RWPE2 (cell line): ENCODE data around the gene PDF.

Experiments used
- ATAC-seq: fragments of 200-7000 bp; cut with Tn5 transposase; 3 replicates; pipeline ENCODE4 v1.9.1; 2021; ENCODE audit warnings: low read depth
- DNase-seq: peaks from one replicate; pipeline ENCODE4 v3.0.0-alpha.2; 2020; ENCODE audit warnings: low spot score
- H3K27ac ChIP-seq: fragments of 450-650 bp; 2 replicates; pipeline ENCODE4 v1.5.1; 2017; ENCODE audit warnings: mild to moderate bottlenecking; ENCODE audit not compliant: poor library complexity, severe bottlenecking
- H3K27me3 ChIP-seq: fragments of 250-450 bp; sonication (Bioruptor Pico); 2 replicates; pipeline ENCODE4 v1.5.1; 2021; ENCODE audit warnings: mild to moderate bottlenecking, moderate library complexity; ENCODE audit not compliant: insufficient read depth, poor library complexity, severe bottlenecking
- H3K36me3 ChIP-seq: fragments of 250-450 bp; sonication (Bioruptor Pico); 2 replicates; pipeline ENCODE4 v1.5.1; 2020; ENCODE audit warnings: low read depth, mild to moderate bottlenecking, moderate library complexity
- H3K4me1 ChIP-seq: fragments of 250-450 bp; sonication (Bioruptor Pico); 2 replicates; pipeline ENCODE4 v1.5.1; 2021; ENCODE audit warnings: mild to moderate bottlenecking, moderate library complexity; ENCODE audit not compliant: insufficient read depth, poor library complexity, severe bottlenecking
- H3K4me3 ChIP-seq: fragments of 250-450 bp; sonication (Bioruptor Pico); 2 replicates; pipeline ENCODE4 v1.5.1; 2021; ENCODE audit warnings: mild to moderate bottlenecking, moderate library complexity; ENCODE audit not compliant: severe bottlenecking
- H3K9me3 ChIP-seq: fragments of 250-450 bp; sonication (Bioruptor Pico); 2 replicates; pipeline ENCODE4 v1.5.1; 2021; ENCODE audit warnings: mild to moderate bottlenecking, moderate library complexity; ENCODE audit not compliant: severe bottlenecking
- CTCF ChIP-seq: fragments of 450-650 bp; IDR thresholded peaks from one replicate; pipeline ENCODE4 v1.5.1; 2017; ENCODE audit warnings: mild to moderate bottlenecking, moderate library complexity; ENCODE audit not compliant: poor library complexity, severe bottlenecking

PDF gene

DNA sequence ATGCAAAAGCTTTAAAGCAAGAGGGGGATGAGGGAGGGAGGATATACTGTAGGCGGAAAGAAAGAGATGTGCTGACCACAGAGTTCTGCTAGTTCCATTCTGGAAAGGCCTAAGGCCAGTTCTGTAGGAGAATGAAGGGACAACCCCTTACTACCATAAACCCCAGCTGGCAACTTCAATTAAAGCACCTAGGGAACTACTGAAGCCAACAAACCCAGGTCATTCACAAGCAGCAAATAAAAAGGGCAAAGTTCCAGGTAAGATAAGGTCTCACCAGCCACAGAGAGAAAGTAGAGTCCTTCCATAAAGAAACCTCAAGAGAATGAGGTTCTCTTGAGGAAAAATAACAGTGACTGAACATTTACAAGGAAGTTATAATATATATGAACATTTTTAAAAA, 42.6 kb upstream of the PDF start:
- H3K36me3 ChIP-seq = peaks cover 76% of the 10 kb centered on the region
- DNase-seq (no peak), ATAC-seq (no peak)
- H3K4me3 ChIP-seq = no peak overlapping the region
- H3K4me1 ChIP-seq = no peaks in the 10 kb centered on the region
- no peaks in the 10 kb centered on the region for H3K9me3 ChIP-seq
- no peaks in the 10 kb centered on the region for H3K27me3 ChIP-seq
- no peak overlapping the region for H3K27ac ChIP-seq
- no peak for TF ChIP-seq CTCF

DNA sequence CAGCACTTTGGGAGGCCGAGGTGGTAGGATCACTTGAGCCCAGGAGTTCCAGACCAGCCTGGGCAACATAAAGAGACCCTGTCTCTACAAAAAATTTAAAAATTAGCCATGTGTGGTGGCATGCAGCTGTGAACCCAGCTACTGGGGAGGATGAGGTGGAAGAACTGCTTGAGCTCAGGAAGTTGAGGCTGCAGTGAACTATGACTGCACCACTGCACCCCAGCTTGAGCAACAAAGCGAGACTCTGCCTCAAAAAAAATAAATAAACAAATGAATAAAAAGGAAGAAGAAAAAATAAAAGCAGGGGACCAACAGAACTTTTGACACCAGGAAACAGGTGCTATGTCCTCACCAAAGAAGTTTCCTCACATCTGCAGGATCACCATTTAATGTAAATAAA, 41.2 kb upstream of the PDF start:
- Histone ChIP-seq H3K4me3 (no peak overlapping the region), H3K36me3 (peaks cover 84% of the 10 kb centered on the region), H3K27ac (no peak overlapping the region), H3K9me3 (no peaks in the 10 kb centered on the region), H3K27me3 (no peaks in the 10 kb centered on the region), H3K4me1 (no peaks in the 10 kb centered on the region)
- no peak for DNase-seq
- ATAC-seq = no peak
- no peak for TF ChIP-seq CTCF

- Histone ChIP-seq H3K9me3 (no peaks in the 10 kb centered on the region), H3K36me3 (peaks cover 86% of the 10 kb centered on the region), H3K27ac (no peak overlapping the region), H3K4me1 (no peaks in the 10 kb centered on the region), H3K4me3 (no peak overlapping the region), H3K27me3 (no peaks in the 10 kb centered on the region)
- no peak for TF ChIP-seq CTCF
- no peak for ATAC-seq
- DNase-seq = no peak
Measured at GRCh38 chr16:69368866-69369265, 38.5 kb upstream of the PDF start.

- Histone ChIP-seq H3K36me3 (peaks cover 80% of the 10 kb centered on the region), H3K9me3 (no peaks in the 10 kb centered on the region), H3K4me1 (no peaks in the 10 kb centered on the region), H3K27me3 (no peaks in the 10 kb centered on the region), H3K27ac (no peak overlapping the region), H3K4me3 (no peak overlapping the region)
- ATAC-seq (no peak), DNase-seq (peak; percentile 19)
- TF ChIP-seq CTCF = no peak
Measured at GRCh38 chr16:69367980-69368379, 37.6 kb upstream of the PDF start.

DNA sequence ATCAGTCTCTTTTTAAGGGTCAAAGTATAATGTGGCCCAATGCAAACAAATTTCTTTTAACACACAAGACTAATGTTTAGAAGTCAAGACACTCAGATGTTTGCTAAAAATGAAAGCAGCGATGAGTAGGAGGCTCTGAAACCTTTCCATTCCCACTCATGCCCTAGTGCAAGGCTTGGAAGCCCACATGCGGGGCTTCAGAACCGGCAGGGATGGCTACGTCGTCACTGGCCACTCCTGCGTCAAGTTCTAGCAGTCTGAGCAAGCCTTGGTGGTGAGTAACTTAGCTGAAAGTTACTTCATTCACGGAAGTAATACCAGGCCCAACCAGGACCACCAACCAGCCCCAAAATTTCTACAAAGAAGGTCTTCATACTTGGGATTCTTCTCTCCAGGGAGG, 36.0 kb upstream of the PDF start:
- ATAC-seq (no peak), DNase-seq (peak; percentile 38)
- Histone ChIP-seq H3K9me3 (no peaks in the 10 kb centered on the region), H3K27me3 (no peaks in the 10 kb centered on the region), H3K27ac (no peak overlapping the region), H3K4me3 (no peak overlapping the region), H3K4me1 (no peaks in the 10 kb centered on the region), H3K36me3 (peaks cover 65% of the 10 kb centered on the region)
- no peak for TF ChIP-seq CTCF
